OCI-LY7 (cell line): ENCODE data around the gene SLC13A2. TPM values are rescaled to one million over a fixed set of nuclear protein-coding genes. Genes with fewer than 3 reads are reported as not detected.

Experiments
- BruUV-seq: library from RNA; stranded (reverse); fragments of 400-500 nt; replicated peaks from 2 replicates; lab custom pipeline; 2021; lab: Mats Ljungman, UMichigan
- CTCF ChIA-PET: fragments of 300-600 bp; sonication (Branson Sonifier 250); formaldehyde crosslinking; loops from one replicate; lab custom pipeline; 2022; ENCODE audit warnings: antibody characterized with exemption; ENCODE audit not compliant: unreplicated experiment; lab: Charles Lee
- POLR2A ChIA-PET: fragments of 300-600 bp; sonication (Branson Sonifier 250); formaldehyde crosslinking; loops from one replicate; lab custom pipeline; 2022; ENCODE audit warnings: antibody characterized with exemption; lab: Charles Lee
- DNase-seq: peaks from one replicate; pipeline ENCODE4 v3.0.0-alpha.2; 2015; ENCODE audit warnings: low spot score
- H2AFZ ChIP-seq: fragments of 200-600 bp; sonication (generic), shearing (Covaris generic); 2 replicates; pipeline ENCODE4 v1.6.1; 2014; ENCODE audit warnings: mild to moderate bottlenecking, antibody characterized with exemption, low read length, moderate library complexity
- H3K27ac ChIP-seq: fragments of 200-600 bp; sonication (generic); 2 replicates; pipeline ENCODE4 v1.5.1; 2014; ENCODE audit warnings: mixed run types, low read depth, mild to moderate bottlenecking, moderate library complexity, low read length, inconsistent platforms; ENCODE audit not compliant: poor library complexity, severe bottlenecking
- H3K36me3 ChIP-seq: fragments of 200-600 bp; sonication (generic); 2 replicates; pipeline ENCODE4 v1.6.1; 2014; ENCODE audit warnings: mild to moderate bottlenecking, antibody characterized with exemption, low read length, moderate library complexity, mixed read lengths; ENCODE audit not compliant: insufficient read depth
- H3K4me1 ChIP-seq: fragments of 200-600 bp; sonication (generic); 2 replicates; pipeline ENCODE4 v1.5.1; 2014; ENCODE audit warnings: mild to moderate bottlenecking, low read length; ENCODE audit not compliant: insufficient read depth, poor library complexity, severe bottlenecking
- H3K4me2 ChIP-seq: fragments of 200-600 bp; sonication (generic); 2 replicates; pipeline ENCODE4 v1.6.1; 2014; ENCODE audit warnings: mild to moderate bottlenecking, low read length
- H3K4me3 ChIP-seq: fragments of 200-600 bp; sonication (generic); 2 replicates; pipeline ENCODE4 v1.5.1; 2014; ENCODE audit warnings: mild to moderate bottlenecking, low read depth, low read length; ENCODE audit not compliant: poor library complexity, severe bottlenecking
- H3K79me2 ChIP-seq: fragments of 200-600 bp; sonication (generic); 2 replicates; pipeline ENCODE4 v1.6.1; 2016; ENCODE audit warnings: low read depth, mild to moderate bottlenecking, low read length, moderate library complexity, mixed read lengths; ENCODE audit not compliant: insufficient read depth
- H3K9me2 ChIP-seq: fragments of 200-600 bp; sonication (generic); 2 replicates; pipeline ENCODE4 v1.6.1; 2016; ENCODE audit warnings: mild to moderate bottlenecking, low read length, mixed read lengths; ENCODE audit not compliant: insufficient read depth
- H3K9me3 ChIP-seq: fragments of 200-600 bp; sonication (generic); 2 replicates; pipeline ENCODE4 v1.6.1; 2014; ENCODE audit warnings: mild to moderate bottlenecking, mixed run types, low read length, mixed read lengths
- H4K20me1 ChIP-seq: fragments of 200-600 bp; sonication (generic); 2 replicates; pipeline ENCODE4 v1.6.1; 2014; ENCODE audit warnings: mild to moderate bottlenecking, antibody characterized with exemption, low read length, moderate library complexity, mixed read lengths; ENCODE audit not compliant: insufficient read depth
- EZH2phosphoT487 ChIP-seq: fragments of 200-600 bp; sonication (generic); IDR thresholded peaks from 2 replicates; pipeline ENCODE4 v1.6.1; 2018; ENCODE audit warnings: low read depth, borderline replicate concordance, mild to moderate bottlenecking, mixed run types, antibody characterized with exemption, low read length, moderate library complexity, mixed read lengths
- intact Hi-C: fragments of 100-400 bp; cut with micrococcal nuclease; formaldehyde crosslinking; loops from one replicate; pipeline ENCODE4 v1.10.0; 2022; ENCODE audit not compliant: unreplicated experiment
- total RNA-seq, 2 experiments: library from RNA; depleted of rRNA in 1 of 2; stranded (reverse); fragments of >200 nt in 1 of 2; shearing (Covaris generic) in 1 of 2; gene quantifications; 2 replicates each; pipeline ENCODE4 v1.2.3, GENCODE V29; 2014 to 2022
- TF ChIP-seq, protein P1 (sequence below): fragments of 200-600 bp; sonication (generic); conservative IDR thresholded peaks from 2 replicates; pipeline ENCODE4 v1.5.1; 2014; ENCODE audit warnings: mild to moderate bottlenecking, antibody characterized with exemption, low read length, moderate library complexity, mixed read lengths

The SLC13A2 gene
- total RNA-seq, 2 experiments from 2014 or later = not detected

DNA sequence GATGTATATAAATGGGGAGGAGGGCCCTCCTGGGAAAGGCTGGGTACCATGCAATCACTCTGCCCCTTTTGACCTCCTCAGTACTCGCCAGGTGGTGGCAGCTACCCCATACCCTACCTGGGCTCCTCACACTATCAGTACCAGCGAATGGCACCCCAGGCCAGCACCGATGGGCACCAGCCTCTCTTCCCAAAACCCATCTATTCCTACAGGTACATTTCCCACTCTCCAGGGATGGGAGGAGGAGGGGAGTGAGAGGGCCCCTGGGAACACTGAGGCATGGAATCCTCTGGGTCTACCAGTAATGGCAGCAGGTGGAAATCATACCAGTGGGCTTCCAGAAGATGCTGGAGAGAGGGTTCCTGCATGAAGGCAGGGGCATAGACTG is 55.6 kb downstream of the SLC13A2 start:
- no TSS peak for BruUV-seq
- Histone ChIP-seq H3K36me3 (no peaks in the 10 kb centered on the region), H3K9me3 (no peaks in the 10 kb centered on the region), H3K4me3 (no peak overlapping the region), H3K79me2 (no peaks in the 10 kb centered on the region), H3K27ac (no peak overlapping the region), H2AFZ (no peak overlapping the region), H3K4me1 (no peaks in the 10 kb centered on the region), H3K9me2 (no peaks in the 10 kb centered on the region), H3K4me2 (no peak overlapping the region), H4K20me1 (no peaks in the 10 kb centered on the region)
- intact Hi-C loops = no loop called here
- ChIA-PET CTCF (no interaction called here), POLR2A (no interaction called here)
- TF ChIP-seq, protein P1, sequence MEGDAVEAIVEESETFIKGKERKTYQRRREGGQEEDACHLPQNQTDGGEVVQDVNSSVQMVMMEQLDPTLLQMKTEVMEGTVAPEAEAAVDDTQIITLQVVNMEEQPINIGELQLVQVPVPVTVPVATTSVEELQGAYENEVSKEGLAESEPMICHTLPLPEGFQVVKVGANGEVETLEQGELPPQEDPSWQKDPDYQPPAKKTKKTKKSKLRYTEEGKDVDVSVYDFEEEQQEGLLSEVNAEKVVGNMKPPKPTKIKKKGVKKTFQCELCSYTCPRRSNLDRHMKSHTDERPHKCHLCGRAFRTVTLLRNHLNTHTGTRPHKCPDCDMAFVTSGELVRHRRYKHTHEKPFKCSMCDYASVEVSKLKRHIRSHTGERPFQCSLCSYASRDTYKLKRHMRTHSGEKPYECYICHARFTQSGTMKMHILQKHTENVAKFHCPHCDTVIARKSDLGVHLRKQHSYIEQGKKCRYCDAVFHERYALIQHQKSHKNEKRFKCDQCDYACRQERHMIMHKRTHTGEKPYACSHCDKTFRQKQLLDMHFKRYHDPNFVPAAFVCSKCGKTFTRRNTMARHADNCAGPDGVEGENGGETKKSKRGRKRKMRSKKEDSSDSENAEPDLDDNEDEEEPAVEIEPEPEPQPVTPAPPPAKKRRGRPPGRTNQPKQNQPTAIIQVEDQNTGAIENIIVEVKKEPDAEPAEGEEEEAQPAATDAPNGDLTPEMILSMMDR = no peak
- no peak for TF ChIP-seq EZH2phosphoT487
- DNase-seq = no peak

DNA sequence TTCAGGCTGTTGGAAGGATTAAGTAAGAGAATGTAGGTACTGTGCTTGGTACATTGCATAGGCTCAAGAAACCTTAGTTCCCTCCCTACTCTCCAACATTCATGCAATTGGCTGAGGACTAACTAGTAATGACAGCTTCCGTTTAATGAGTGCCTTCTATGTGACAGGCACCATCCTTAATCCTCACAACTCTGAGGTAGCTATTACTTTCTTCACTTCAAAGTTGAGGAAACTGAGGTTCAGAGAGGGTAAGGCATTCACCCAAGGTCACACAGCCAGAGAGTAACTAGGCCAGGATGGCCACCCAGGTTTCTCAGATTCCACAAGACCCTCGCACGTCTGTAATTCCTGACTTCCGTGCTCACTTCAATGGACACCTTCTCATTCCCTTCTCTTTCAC is 56.8 kb downstream of the SLC13A2 start:
- ChIA-PET CTCF (no interaction called here), POLR2A (no interaction called here)
- DNase-seq = no peak
- Histone ChIP-seq H4K20me1 (no peaks in the 10 kb centered on the region), H3K36me3 (no peaks in the 10 kb centered on the region), H3K4me2 (no peak overlapping the region), H3K4me1 (no peaks in the 10 kb centered on the region), H3K79me2 (no peaks in the 10 kb centered on the region), H3K9me3 (no peaks in the 10 kb centered on the region), H3K9me2 (no peaks in the 10 kb centered on the region), H3K27ac (no peak overlapping the region), H3K4me3 (no peak overlapping the region), H2AFZ (no peak overlapping the region)
- intact Hi-C loops = no loop called here
- BruUV-seq = no TSS peak
- no peak for TF ChIP-seq EZH2phosphoT487
- TF ChIP-seq, protein P1 = no peak

DNA sequence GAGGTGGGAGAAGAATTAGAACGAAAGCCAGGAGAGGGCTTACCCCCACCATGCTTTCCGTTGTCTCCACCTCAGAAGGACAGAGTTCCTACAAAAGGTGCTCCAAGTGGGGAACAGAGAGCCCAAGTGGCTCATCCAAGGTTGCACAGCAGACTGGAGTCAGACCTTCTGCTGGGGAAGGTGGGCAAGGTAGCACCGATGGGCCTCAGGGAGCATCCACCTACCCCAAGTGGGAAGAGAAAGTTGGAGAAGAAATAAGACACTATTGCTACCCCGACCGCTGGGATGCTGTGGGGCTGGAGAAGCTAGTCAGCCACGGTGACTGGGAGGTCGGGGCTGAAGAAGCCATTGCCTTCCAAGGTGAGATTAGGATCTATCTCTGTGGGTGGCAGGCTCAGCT is 57.5 kb downstream of the SLC13A2 start:
- Histone ChIP-seq H4K20me1 (no peaks in the 10 kb centered on the region), H3K9me2 (no peaks in the 10 kb centered on the region), H3K4me3 (no peak overlapping the region), H3K79me2 (no peaks in the 10 kb centered on the region), H3K4me1 (no peaks in the 10 kb centered on the region), H3K36me3 (no peaks in the 10 kb centered on the region), H3K4me2 (no peak overlapping the region), H2AFZ (no peak overlapping the region), H3K27ac (no peak overlapping the region), H3K9me3 (no peaks in the 10 kb centered on the region)
- intact Hi-C loops = no loop called here
- no TSS peak for BruUV-seq
- ChIA-PET POLR2A (no interaction called here), CTCF (no interaction called here)
- DNase-seq = no peak
- TF ChIP-seq EZH2phosphoT487 = no peak
- TF ChIP-seq, protein P1 = no peak
